Upper lobe of left lung (tissue), 4 donors: ENCODE measurements around the gene ADAMTSL5.

Experiments used
- EP300 ChIP-seq, 4 donors: sonication (generic); formaldehyde crosslinking; IDR thresholded peaks; one replicate each; pipeline ENCODE4 v1.5.1; 2017; ENCODE audit warnings: antibody characterized with exemption in 4 of 4, control low read depth in 2 of 4
- POLR2A ChIP-seq, 4 donors: fragments of 450-650 bp; IDR thresholded peaks; one replicate each; pipeline ENCODE4 v1.5.1; 2016 to 2017; ENCODE audit warnings: antibody characterized with exemption in 4 of 4, mild to moderate bottlenecking in 2 of 4
- TF ChIP-seq, protein P1 (sequence below), 6 experiments: fragments of 450-650 bp in 4 of 6; fragments of 200-600 bp in 2 of 6; sonication (generic) in 2 of 6; IDR thresholded peaks; one replicate each; pipeline ENCODE4 v1.5.1; 2016 to 2019; ENCODE audit warnings: antibody characterized with exemption in 6 of 6

DNA sequence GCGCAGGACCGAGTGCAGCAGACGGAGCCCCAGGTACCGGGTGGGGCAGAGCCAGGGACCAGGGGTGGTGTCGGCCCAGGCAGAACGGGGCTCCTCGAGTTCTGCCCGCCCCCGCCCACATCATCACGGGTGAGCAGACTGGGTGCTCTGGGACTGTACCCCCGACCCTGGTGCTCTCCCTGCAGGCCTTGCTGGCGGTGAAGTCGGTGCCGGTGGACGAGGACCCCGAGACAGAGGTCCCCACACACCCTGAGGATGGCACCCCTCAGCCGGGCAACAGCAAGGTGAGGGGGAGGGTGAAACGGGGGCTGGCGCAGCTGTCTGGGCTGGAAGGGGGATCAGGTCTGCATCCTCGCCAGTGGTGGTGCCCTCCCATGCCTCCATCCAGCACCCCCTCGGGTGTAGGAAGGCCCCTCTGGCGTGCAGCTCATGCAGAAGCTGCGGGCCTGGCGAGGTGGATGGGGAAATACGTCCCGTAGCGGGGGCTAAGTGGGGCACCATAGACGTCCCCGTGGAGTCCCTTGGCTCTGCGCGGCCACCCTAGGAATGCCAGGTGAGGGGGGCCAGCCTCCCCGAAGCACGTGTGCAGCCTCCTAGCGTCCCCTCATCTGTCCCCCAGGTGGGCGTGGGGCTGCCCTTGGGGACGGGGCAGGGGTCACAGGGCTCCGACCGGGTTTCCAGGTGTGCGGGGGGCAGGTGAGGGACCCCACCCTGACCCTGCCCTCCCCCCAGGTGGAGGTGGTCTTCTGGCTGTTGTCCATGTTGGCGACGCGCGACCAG, 56.5 kb downstream of the ADAMTSL5 start:
- TF ChIP-seq, protein P1, sequence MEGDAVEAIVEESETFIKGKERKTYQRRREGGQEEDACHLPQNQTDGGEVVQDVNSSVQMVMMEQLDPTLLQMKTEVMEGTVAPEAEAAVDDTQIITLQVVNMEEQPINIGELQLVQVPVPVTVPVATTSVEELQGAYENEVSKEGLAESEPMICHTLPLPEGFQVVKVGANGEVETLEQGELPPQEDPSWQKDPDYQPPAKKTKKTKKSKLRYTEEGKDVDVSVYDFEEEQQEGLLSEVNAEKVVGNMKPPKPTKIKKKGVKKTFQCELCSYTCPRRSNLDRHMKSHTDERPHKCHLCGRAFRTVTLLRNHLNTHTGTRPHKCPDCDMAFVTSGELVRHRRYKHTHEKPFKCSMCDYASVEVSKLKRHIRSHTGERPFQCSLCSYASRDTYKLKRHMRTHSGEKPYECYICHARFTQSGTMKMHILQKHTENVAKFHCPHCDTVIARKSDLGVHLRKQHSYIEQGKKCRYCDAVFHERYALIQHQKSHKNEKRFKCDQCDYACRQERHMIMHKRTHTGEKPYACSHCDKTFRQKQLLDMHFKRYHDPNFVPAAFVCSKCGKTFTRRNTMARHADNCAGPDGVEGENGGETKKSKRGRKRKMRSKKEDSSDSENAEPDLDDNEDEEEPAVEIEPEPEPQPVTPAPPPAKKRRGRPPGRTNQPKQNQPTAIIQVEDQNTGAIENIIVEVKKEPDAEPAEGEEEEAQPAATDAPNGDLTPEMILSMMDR (IDR thresholded peaks at IDR 0.05) = no peak
- TF ChIP-seq POLR2A (IDR thresholded peaks at IDR 0.05) (no peak), EP300 (IDR thresholded peaks at IDR 0.05) (no peak)
